K562 (cell line): ENCODE measurements around the gene NUP98.

Experiments used
- ADNP ChIP-seq: fragments of 200-800 bp; sonication (Bioruptor generic); IDR thresholded peaks from 2 replicates; pipeline ENCODE4 v1.6.1; 2016; ENCODE audit warnings: missing genetic modification characterization, missing compliant biosample characterization
- BCL6 ChIP-seq: fragments of 250-450 bp; sonication (Bioruptor Pico); IDR thresholded peaks from 2 replicates; pipeline ENCODE4 v1.4.0; 2020
- CBX2 ChIP-seq: fragments of 200-600 bp; sonication (generic); IDR thresholded peaks from one replicate; pipeline ENCODE4 v1.6.1; 2012; ENCODE audit warnings: mild to moderate bottlenecking, low read length, inconsistent platforms; ENCODE audit not compliant: insufficient read depth, poor library complexity, severe bottlenecking
- CEBPB ChIP-seq: fragments of 450-650 bp; IDR thresholded peaks from 2 replicates; pipeline ENCODE4 v1.6.1; 2016; ENCODE audit warnings: missing genetic modification characterization, missing compliant biosample characterization
- CTCF ChIP-seq, 3 experiments: IDR thresholded peaks in 2 of 3; conservative IDR thresholded peaks in 1 of 3; 2 replicates each; pipeline ENCODE4 v1.5.1; 2011 to 2012; ENCODE audit warnings: low read length in 3 of 3, mild to moderate bottlenecking in 3 of 3, control low read depth in 2 of 3, improper control_type of control experiment in 1 of 3, inconsistent platforms in 1 of 3, low read depth in 1 of 3, mixed read lengths in 1 of 3, moderate library complexity in 1 of 3; ENCODE audit not compliant: insufficient read depth in 2 of 3
- MTA1 ChIP-seq: fragments of 450-650 bp; IDR thresholded peaks from 2 replicates; pipeline ENCODE4 v1.6.1; 2017; ENCODE audit warnings: borderline replicate concordance
- NCOA4 ChIP-seq: fragments of 450-650 bp; IDR thresholded peaks from 2 replicates; pipeline ENCODE4 v1.6.1; 2018; ENCODE audit warnings: mild to moderate bottlenecking; ENCODE audit not compliant: partially characterized antibody
- PHB ChIP-seq: fragments of 250-450 bp; sonication (Bioruptor Pico); IDR thresholded peaks from 2 replicates; pipeline ENCODE4 v1.5.0; 2021
- POLR2A ChIP-seq: fragments of 450-650 bp; conservative IDR thresholded peaks from 2 replicates; pipeline ENCODE4 v1.6.1; 2016
- RAD21 ChIP-seq, 2 experiments: fragments of 250-450 bp in 1 of 2; fragments of 450-650 bp in 1 of 2; sonication (Bioruptor Pico) in 1 of 2; formaldehyde crosslinking in 1 of 2; IDR thresholded peaks in 1 of 2; conservative IDR thresholded peaks in 1 of 2; 2 replicates each; pipeline versions ENCODE4 v1.4.0 to v1.8.0; 2020 to 2022; ENCODE audit warnings: mild to moderate bottlenecking in 2 of 2, moderate library complexity in 1 of 2
- SRF ChIP-seq, 2 experiments: fragments of 250-450, 450-650 bp in 1 of 2; sonication (Bioruptor Pico) in 1 of 2; sonication (generic) in 1 of 2; formaldehyde crosslinking; IDR thresholded peaks; 2 replicates each; pipeline versions ENCODE4 v1.5.0 to v1.5.1; 2020 to 2022; ENCODE audit warnings: mild to moderate bottlenecking in 1 of 2, missing genetic modification reagents in 1 of 2
- ZNF197 ChIP-seq: fragments of 200-800 bp; sonication (Bioruptor generic); IDR thresholded peaks from 2 replicates; pipeline ENCODE4 v1.6.1; 2016; ENCODE audit warnings: low read depth, missing genetic modification characterization, missing compliant biosample characterization
- ZNF589 ChIP-seq: fragments of 200-800 bp; sonication (Bioruptor generic); IDR thresholded peaks from 2 replicates; pipeline ENCODE4 v1.6.1; 2016; ENCODE audit warnings: low read depth, missing genetic modification characterization, missing compliant biosample characterization

- TF ChIP-seq CEBPB (tag) = no peak
- no peak for TF ChIP-seq CBX2
- no peak for TF ChIP-seq CTCF (IDR thresholded peaks at IDR 0.05 in 2 of 3, conservative IDR thresholded peaks at IDR 0.05 in 1 of 3; ENCODE audit: insufficient read depth in 2 of 3, low read depth in 1 of 3, low read length in 3 of 3)
- TF ChIP-seq RAD21 (CRISPR knock-in tag; conservative IDR thresholded peaks at IDR 0.05 in 1 of 2, IDR thresholded peaks at IDR 0.05 in 1 of 2) = no peak
- TF ChIP-seq ZNF197 (CRISPR knock-in tag) = no peak
- TF ChIP-seq SRF (CRISPR knock-in tag; IDR thresholded peaks at IDR 0.05) = no peak
- TF ChIP-seq MTA1 = no peak
- no peak for TF ChIP-seq ADNP (tag)
- no peak for TF ChIP-seq NCOA4
- no peak for TF ChIP-seq ZNF589 (CRISPR knock-in tag)
- TF ChIP-seq POLR2A = no peak
- TF ChIP-seq PHB (CRISPR knock-in tag) = no peak
- no peak for TF ChIP-seq BCL6 (CRISPR knock-in tag)
Observed at GRCh38 chr11:3817181-3817800, 19.9 kb upstream of the NUP98 start.
